GM13976 (cell line): ENCODE data around the gene GPR42.
"Not testable (repeated sequence)": the region's sequence is repeated elsewhere in the genome, so short reads cannot be mapped to it uniquely, and the experiment has no call there.

ENCODE experiments used
- DNase-seq: peaks from one replicate; pipeline ENCODE4 v3.0.0; 2012; ENCODE audit warnings: low spot score
- in situ Hi-C: fragments of 300-500 bp; cut with MboI; formaldehyde crosslinking; loops from one replicate; pipeline ENCODE4 v1.12.0; 2022; ENCODE audit warnings: low sequenced_read_pairs, mixed read lengths, inconsistent platforms; ENCODE audit not compliant: unreplicated experiment
- TF ChIP-seq, protein P1 (sequence below): IDR thresholded peaks from 2 replicates; pipeline ENCODE4 v1.5.1; 2012; ENCODE audit warnings: borderline replicate concordance, mild to moderate bottlenecking; ENCODE audit not compliant: insufficient read depth; ENCODE audit errors: extremely low read depth, missing control alignments, control extremely low read depth

GPR42 gene

DNA sequence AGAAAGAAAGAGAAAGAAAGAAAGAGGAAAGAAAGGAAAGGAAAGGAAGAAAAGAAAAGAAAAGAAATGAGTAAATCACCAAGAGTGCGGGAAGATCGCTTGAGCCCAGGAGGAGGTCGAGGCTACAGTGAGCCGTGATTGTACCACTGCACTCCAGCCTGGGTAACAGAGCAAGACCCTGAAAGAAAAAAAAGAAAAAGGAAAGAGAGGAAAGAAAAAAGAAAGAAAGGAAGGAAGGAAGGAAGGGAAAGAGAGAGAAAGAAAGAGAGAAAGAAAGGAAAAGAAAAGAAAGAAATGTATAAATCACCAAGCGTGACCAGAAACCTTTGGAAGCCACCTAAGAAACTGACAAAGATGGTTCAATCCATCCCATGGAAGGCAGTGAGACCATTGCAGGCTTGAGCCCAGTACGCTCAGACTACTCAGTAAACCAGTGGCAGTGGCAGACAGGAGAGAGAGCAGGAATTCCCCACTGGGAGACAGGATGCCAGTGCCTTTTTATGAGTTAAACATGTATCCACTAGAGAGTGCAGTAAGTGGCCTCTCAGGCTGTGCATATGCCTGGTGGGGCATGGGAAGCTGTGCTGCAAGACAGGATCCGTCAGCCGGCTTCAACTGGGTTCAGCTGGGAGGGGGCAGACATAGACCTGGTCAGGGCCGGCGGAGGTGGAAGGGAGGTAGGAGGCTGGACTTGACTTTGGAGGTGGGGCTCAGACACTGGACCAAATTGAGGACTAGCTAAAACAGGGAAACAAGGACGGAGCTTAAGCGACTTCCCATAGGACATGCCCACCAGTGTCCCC lies 4.8 kb downstream of the GPR42 start:
- DNase-seq, result peak; percentile 10
- in situ Hi-C loops, result no loop called here
- TF ChIP-seq, protein P1, sequence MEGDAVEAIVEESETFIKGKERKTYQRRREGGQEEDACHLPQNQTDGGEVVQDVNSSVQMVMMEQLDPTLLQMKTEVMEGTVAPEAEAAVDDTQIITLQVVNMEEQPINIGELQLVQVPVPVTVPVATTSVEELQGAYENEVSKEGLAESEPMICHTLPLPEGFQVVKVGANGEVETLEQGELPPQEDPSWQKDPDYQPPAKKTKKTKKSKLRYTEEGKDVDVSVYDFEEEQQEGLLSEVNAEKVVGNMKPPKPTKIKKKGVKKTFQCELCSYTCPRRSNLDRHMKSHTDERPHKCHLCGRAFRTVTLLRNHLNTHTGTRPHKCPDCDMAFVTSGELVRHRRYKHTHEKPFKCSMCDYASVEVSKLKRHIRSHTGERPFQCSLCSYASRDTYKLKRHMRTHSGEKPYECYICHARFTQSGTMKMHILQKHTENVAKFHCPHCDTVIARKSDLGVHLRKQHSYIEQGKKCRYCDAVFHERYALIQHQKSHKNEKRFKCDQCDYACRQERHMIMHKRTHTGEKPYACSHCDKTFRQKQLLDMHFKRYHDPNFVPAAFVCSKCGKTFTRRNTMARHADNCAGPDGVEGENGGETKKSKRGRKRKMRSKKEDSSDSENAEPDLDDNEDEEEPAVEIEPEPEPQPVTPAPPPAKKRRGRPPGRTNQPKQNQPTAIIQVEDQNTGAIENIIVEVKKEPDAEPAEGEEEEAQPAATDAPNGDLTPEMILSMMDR, result no peak

DNA sequence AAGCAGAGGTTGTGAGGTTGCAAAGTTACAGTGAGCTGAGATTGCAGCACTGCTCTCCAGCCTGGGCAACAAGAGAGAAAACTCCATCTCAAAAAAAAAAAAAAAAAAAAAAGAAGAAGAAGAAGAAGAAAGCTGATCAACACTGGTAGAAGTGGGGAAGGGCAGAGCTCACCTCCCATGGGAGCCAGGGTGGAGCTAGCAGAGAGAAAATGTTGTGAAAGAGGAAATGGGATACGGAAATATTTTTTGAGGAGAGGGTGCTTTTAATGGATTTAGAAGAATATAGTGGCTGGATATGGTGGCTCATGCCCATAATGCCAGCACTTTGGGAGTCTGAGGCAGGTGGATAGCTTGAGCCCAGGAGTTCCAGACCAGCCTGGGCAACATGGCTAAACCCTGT lies 6.8 kb downstream of the GPR42 start:
- TF ChIP-seq, protein P1, result no peak
- in situ Hi-C loops, result no loop called here
- no peak for DNase-seq

DNA sequence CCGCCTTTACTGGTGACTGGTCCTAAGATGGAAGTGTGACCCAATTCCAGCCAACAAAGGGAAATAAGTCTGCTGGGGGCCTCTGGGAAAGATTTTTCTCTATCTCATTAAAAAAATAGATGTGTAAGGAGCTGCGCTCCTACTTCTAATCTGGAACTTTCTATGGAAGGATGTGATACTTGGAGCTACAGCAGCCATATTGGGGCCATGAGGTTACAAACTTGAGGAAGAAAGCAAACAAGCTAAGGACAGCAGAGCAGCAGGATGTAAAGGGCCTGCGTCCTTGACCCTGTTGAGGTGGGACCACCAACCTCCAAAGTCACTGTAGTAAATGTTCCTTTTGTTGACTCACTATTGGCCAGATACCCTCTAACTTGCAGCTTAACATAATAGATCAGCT lies 7.5 kb downstream of the GPR42 start:
- in situ Hi-C loops, result no loop called here
- DNase-seq, result no peak
- TF ChIP-seq, protein P1, result no peak

DNA sequence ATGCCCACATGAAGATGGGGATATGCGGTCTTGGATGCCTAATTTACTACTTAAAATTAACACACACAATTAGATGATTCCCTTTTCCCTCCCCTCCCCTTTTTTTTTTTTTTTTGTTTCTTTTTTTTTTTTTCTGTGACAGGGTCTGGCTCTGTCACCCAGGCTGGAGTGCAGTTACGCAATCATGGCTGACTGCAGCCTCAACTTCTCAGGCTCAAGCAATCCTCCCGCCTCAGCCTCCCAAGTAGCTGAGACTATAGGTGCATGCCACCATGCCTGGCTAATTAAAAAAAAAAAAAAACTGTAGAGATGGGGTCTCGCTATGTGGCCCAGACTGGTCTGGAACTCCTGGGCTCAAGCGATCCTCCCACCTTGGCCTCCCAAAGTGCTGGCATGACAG lies 8.7 kb downstream of the GPR42 start:
- in situ Hi-C loops, result not testable (repeated sequence)

DNA sequence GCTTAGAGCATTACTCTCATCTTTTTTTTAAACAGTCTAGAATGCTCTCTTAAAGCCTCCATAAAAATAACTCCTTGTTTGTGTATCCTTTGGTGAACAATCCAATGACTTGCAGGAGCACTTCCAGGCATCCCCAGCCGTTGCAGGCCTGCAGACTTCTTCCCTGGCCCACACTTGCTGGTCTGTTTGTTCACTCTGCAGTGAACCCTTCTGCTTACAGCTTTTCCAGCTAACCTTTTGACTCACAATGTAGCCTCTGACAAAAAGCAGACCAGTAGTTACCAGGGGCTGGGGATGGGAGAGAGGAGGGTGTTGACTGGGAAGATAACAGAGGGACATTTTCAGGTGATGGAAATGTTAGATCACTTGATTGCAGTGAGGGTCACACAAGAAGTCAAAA lies 9.1 kb downstream of the GPR42 start:
- in situ Hi-C loops, result no loop called here

More for the DNA sequence above, 8.7 kb downstream of the GPR42 start:
- DNase-seq, result not testable (repeated sequence)

DNA sequence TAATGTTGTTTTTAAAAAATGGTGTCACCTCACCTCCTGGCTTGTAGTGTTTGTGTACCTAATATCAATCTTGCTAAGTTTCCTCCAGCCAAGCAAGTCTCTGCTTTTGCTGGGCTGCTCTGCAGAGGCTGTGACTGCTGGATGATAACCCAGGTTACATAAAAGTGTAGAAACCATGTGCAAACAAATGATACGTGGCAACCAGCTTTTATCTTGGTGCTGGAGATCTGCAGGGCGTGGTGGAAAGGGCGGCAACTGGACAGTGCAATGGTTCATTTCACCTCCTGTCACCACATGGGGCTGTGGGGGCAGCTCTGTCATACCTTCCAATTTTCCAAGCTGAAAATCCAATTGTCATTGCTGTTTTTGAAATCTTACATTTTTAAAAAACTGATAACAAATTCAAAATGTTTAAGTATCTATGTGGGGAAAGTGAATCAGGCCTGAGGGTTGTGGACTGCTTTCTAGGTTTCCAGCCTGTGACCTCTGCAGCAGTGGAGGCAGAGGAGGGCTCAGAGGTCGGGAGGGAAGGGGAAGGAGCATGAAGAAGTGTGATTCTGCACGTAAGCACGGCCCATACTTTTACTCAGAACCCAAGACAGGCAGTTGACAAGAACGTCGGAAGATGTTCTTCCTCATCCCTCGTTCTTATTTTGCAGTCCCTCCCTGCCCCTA lies 9.7 kb downstream of the GPR42 start:
- TF ChIP-seq, protein P1, result no peak
- DNase-seq, result no peak
- in situ Hi-C loops, result no loop called here

More for the DNA sequence above, 9.1 kb downstream of the GPR42 start:
- TF ChIP-seq, protein P1, result no peak
- DNase-seq, result no peak

DNA sequence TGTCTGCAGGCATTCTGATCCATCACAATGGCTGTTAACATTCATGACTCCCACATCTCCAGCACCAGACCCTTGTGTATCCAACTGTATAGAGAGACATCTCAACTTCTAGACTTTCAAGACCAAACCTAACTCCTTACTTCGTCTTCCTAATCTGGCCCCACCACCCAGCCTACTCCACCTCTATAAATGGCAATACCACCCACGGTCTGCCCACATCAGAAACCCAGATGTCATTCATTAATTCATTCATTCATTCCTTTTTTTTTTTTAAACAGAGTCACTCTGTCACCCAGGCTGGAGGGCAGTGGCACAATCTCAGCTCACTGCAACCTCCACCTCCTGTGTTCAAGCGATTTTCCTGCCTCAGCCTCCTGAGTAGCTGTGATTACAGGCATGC lies 10.4 kb downstream of the GPR42 start:
- TF ChIP-seq, protein P1, result no peak
- in situ Hi-C loops, result no loop called here
- no peak for DNase-seq
